Right lung (tissue), 10 donors: ENCODE data around the gene PDE3A. TPM values are rescaled to one million over a fixed set of nuclear protein-coding genes. Genes with fewer than 3 reads are reported as not detected.
"Not testable (repeated sequence)": the region's sequence is repeated elsewhere in the genome, so short reads cannot be mapped to it uniquely, and the experiment has no call there.

ENCODE experiments used
- DNase-seq, 2 donors: peaks; one replicate each; pipeline ENCODE4 v3.0.0-alpha.2; 2013
- long read RNA-seq, 8 donors: transcript quantifications; one replicate each; lab custom pipeline, GENCODE V29; 2026
- polyA plus RNA-seq, 5 donors: library from polyadenylated mRNA; unstranded; fragments of 120-200 nt; gene quantifications; one replicate each; pipeline versions ENCODE4 v1.2.1 to v1.2.3, GENCODE V29; 2013; ENCODE audit warnings: inconsistent platforms in 1 of 5, low replicate concordance in 1 of 5; ENCODE audit not compliant: insufficient read length in 5 of 5, insufficient read depth in 1 of 5

PDE3A gene
- polyA plus RNA-seq, result 1 to 10 TPM; 4.5 to 9.2 (median 7.3) TPM
- long read RNA-seq, donor 1, full-length matches to known transcripts, result 2 of 2 reads
- long read RNA-seq, donor 1, partial matches to known transcripts, result 0 of 2 reads
- long read RNA-seq, donor 1, other reads (novel, unspliced or antisense), result 0 of 2 reads
- long read RNA-seq, donor 2, partial matches to known transcripts, result 0 of 1 reads
- long read RNA-seq, donor 2, other reads (novel, unspliced or antisense), result 0 of 1 reads
- long read RNA-seq, donor 3, result 0 reads
- long read RNA-seq, donor 4, result 0 reads
- long read RNA-seq, donor 5, result 0 reads
- long read RNA-seq, donor 6, result 0 reads
- long read RNA-seq, donor 7, full-length matches to known transcripts, result 1 of 1 reads
- long read RNA-seq, donor 7, partial matches to known transcripts, result 0 of 1 reads
- long read RNA-seq, donor 7, other reads (novel, unspliced or antisense), result 0 of 1 reads
- long read RNA-seq, donor 8, result 0 reads

DNA sequence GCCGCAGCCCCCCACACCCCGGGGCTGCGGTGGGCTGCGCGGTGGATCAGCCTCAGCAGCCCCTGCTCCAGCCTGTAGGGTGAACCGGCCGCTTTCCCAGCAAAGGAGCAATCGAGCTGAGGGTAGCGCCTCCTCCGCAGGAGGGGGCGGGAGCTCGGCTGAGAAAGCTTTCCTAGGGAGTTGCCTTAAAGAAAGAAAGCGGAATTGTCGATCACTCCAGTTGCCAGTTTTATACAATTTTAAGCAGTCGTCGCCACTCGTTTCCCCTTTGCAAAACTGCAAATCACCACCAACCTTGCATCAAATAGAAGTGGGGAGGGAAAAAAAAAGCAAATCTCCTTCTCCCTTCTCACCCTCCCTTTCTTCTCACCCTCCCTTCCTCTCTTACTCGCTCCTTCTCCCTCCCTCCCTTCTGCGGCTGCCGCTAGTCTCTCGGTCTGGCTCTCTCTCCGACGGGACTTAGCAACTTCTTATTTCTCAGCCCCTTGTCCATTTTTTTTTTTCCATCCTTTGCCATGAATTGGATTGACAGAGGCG lies at the start of gene PDE3A:
Gene PDE3A (plus strand): TSS at position 424 of the 537 bp plus-strand sequence. CDS start 748 bp downstream, outside the sequence.
- DNase-seq, result peak; percentile 72 to 75

DNA sequence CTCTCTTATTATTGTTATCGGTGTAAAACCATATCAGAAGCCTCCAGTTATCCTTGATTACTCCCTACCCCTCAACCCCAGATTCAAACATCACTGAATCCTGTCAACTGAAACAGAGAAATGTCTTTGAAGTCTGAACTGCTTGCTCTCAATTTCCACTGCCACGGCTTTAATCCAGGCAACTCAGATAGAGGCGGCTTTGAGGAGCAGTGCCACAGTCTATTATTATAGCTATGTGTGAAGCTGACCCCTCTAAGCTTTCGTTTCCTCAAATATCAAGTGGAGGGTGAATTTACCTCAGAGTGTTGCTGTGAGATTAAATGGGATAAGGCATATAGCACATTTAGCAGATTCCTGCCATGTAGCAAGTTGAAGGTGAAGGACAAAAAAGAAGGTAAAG lies 49.0 kb upstream of the PDE3A start:
- no peak for DNase-seq

DNA sequence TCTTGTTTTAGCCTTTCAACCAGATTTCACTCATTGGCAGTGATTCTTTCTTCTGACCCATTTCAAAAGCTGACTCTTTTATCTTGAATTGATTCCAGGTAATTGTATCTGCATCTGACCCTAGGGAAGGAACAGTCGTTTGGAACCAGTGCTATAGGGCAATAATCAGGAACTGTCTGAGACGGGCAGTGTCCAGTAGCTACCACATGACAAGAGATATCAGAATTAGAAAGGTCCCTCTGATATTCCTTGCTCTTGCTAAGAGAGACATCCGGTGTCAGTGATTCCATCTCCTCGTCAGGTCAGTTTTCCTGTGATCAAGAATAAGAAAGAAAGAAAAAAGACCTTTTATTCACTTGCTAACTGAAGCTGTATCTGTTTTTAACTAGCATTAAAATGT lies 47.8 kb upstream of the PDE3A start:
- no peak for DNase-seq

DNA sequence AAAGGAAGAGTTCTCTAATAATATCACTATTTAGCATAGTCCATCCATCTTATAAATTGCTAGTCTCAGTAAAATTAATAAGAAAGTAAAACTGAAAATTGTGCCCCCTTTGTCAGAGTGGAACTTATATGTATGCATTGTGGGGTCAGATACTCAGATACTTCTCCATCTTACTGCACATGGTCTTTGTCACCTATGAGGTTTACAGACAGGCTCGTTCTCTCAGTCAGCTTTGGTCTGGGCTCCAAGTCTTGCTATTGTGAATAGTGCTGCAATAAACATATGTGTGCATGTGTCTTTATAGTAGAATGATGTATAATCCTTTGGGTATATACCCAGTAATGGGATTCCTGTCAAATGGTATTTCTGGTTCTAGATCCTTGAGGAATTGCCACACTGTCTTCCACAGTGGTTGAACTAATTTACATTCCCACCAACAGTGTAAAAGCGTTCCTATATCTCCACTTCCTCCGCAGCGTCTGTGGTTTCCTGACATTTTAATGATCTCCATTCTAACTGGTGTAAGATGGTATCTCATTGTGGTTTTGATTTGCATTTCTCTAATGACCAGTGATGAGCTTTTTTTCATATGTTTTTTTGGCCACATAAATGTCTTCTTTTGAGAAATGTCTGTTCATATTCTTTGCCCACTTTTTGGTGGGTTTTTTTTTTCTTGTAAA lies 37.4 kb upstream of the PDE3A start:
- not testable (repeated sequence) for DNase-seq

DNA sequence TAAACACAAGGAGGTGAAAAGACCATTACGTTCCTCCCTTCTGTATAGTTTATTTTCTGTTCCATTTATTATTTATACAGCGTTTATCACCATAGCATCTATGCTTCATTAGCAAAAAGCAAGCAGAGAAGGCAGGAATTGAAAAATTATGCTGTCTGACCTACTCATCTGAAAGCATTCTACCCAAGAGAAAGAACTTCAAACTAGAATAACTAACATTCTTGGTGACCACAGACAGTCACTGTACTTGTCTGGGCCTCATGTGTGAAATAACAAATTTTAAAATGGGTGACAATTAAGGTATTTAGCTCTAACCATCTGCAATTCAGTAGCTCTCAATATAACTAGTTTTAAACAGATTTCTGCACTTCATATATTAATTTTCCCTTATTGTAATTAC lies 29.3 kb upstream of the PDE3A start:
- DNase-seq, result no peak

DNA sequence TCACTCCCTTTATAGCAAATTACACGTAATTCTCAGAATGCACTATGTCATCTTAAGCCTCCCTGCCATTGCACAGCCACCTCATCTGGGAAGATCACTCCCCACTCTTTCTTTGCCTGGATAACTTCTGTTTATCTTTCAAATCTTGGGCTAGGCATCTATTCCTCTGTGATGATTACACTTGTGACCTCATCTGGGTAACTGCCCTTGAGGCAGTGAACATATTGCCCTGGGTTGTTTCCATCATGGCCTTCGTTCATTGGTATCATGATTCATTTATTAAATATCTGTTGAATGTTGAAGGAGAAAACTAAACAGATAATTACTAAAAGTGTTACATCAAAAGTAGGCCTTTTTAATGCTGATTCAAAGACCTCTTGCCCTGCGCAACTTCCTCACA lies 26.2 kb upstream of the PDE3A start:
- DNase-seq, result no peak

DNA sequence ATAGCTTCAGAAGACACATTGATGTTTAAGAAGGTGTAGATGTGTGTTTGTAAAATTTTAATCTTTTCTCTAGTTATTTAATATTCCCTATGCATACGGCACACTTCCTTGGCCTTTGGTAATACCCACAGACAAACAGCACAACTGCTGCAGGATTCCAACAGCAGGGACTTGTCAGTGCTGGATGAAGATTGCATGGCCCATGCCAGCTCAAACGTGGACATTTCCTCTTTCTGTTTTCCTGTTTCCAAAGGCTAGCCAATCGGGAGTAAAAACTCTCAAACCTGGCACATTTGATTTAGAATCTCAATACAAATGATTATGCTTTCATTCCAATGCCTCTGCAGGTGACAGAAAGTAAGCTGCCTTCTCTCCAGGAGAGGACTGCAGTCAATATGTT lies 22.5 kb upstream of the PDE3A start:
- no peak for DNase-seq

DNA sequence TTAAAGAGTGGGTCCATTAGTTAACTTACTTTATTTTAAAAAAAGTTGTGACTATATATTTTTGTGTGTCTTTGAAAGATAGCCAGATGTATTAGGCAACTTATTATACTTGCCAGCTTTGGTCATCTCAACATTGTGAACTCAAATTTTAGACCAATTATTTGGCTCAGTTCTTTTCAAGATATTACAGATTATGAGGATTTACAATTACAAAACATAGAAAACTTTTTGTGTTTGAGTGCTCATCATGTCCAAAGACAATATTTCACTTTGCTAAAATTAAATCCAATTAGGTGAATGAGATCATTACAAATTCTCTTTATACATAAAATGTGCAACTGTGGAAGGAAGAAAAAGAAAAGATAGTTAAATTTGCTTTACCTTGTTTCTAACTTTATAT lies 18.3 kb upstream of the PDE3A start:
- no peak for DNase-seq

DNA sequence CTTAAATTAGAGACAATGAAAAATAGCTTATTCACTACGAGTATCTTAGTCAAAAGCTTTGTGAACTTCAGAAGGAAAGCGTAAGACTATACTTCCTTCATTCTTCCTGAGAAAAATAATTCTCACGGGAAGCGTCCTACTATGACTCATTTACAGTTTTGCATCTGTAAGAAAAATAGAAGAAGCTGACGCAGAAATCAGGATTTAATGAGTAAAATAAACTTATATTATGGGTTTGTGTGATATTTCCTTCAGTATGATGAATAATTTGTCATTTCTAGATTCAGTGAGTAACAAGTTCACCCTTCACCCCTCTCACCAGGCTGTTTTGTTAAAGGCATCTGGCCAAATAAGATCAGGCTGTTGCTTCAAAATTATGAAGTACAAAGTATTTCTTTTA lies 17.8 kb upstream of the PDE3A start:
- no peak for DNase-seq

DNA sequence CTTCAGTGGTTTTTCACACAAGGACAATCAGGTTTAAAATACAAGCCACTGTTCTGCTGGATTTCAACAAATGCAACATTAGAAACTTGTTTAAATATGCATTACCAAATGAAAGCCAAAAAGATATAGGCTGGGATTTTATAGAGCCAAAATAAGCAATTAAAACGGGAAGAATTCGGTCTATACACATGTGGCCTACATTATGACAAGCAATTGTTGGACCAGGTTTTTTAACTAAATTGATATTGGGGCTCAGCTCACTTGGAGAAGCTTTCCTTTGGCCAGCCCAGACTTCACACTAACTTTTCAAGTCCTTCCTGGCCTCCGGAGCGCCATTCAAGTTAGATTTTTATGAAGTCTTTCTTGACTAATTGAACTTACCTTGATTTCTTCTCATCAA lies 16.9 kb upstream of the PDE3A start:
- DNase-seq, result no peak

DNA sequence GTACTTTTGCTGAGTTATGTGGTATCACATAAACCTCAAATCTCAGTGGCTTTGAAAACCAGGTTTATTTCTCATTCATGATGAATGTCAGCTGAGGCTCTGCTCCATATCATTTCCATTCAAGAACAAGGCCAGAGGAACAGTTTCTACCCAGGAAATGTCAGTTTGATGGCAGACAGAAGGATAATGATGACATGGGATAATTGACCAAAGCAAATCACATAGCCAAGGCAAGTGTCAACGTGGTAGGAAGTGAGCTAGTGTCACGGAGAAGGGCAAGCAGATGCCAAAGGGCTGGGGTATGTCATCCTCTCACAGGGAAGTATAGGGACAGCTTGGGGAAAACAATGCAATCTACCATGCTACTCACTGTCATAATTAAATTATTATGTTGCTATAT lies 12.3 kb upstream of the PDE3A start:
- DNase-seq, result no peak

DNA sequence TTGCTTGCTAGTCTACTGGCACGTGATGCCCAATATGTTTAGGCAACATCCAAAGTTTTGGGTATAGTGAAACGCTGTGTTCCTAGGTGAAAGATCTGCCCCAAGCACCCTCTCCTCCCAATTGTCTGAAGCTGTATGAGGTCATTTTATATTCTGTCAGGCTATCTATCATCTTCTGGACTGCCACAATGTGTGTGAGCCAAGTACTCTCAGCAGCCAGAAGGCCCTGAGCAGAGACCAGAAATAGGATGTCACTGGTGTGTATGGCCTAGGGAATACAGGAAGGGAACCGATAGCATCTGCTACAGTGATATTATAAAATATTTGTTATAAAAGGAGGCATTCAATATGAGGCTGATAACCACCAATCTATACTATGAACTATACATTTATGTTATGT lies 7.9 kb upstream of the PDE3A start:
- no peak for DNase-seq

DNA sequence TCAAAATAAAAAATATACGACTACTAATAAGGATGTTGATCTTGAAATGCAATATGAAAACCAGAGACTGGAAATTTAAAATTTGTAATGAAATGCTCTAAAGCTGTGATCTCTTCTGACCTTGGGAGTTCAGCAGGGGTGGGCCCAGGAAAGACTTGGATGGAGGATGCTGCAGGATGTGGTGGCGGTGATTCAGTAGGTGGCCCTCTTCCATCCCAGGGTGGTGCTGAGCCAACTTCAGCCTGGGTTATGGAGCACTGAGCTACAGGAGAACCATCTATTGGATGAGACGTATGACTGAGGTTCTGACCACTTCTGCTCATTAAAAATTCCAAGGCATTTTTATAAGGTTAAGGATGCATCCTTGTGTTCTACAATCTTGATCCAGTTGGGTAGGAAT lies 6.9 kb upstream of the PDE3A start:
- DNase-seq, result no peak

DNA sequence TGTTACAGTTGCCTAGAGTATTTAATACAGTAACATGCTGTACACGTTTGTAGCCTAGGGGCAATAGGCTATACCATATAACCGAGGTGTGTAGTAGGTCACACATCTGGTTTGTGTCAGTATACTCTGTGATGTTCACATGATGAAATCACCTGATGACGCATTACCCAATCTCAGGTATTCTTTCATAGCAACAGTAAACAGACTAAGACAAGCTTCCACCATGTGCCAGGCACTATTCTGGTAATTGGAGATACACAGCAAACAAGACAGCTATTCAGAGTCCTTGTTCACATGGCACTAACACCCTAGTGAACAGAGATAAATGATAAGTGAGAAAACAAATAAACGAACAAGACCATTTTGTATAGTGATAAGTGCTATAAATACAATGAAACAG lies 3.8 kb upstream of the PDE3A start:
- no peak for DNase-seq

DNA sequence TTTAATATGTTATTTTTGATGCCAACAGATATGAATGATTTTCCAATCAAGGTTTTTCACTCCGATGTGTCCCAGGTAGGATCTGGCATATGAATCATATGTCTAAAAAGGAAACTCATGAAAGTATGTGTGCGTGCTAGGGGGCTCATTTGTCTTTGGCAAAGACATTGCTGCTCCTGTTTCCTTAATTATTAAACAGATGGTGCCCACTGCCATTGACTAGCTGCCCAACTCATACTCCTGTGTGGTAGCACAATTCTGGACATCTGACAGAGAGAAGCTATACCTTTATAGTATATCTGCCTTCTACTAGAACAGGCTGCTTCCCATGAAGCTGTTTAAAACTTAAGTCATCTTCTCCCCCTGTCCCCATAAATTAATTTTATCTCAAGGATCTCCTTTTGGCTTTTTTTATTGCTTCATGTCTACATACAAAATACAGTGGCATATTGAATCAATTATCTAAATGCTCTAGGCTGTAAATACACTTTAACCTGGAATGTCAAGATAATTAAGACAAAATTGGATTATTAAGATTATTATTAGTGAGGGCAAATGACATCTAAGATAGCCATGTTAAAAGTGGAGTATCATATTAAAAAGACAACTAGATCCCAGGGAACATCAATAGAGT lies 1.4 kb upstream of the PDE3A start:
- DNase-seq, result no peak

DNA sequence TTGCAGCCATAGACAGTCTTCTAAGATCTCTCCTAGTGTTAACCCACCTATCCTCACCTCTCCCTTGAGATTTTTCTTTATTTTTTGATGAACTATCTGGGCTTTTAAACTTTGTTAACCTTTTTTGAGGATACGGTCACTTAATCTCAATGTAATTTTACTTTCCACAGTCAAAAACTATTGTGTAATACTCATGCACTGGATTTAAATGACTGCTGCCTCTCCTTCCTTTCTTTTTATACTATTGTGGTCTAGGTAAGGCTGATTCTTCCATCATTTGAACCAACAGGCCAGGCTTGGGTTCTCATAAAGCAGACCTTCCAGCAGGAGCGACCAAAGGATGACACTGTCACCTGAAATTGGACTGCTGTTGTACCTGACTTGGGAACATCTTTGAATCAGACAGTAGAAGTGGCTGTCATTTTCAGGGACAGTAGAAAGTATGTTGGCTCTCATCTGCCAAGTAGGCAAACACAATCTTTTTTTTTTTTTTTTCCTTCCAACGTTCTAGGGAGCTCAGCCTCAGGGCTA lies 689 bp upstream of the PDE3A start:
- no peak for DNase-seq

DNA sequence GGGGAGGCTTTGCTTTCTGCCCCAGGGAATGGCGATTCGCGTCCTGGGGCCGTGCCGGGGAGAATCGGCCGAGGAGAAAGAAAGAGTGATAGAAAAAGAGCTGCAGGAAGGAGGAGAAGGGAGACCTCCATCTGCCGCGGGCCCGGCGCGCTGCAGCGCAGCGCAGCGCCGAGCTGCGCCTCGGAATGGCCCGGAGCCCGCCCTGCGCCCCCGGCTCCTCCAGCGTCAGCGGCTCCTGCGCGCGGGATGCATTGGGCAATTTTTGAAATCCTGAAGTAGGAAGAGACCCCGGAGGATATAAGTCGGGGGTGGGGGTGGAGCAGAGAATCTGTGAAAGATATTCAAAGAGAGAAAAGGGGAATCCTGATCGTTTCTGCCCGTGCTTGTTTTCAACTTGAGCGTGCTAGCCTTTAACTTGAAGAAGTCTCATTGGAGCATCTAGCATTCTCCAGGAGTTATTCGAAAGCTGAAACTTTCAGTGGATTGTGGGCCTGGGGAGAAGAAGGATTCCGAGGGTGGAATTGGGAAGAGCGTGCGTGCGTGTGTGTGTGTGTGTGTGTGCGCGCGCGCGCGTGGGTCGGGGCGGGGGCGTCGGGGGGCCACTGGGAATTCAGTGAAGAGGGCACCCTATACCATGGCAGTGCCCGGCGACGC lies 441 bp downstream of the PDE3A start:
- peak; percentile 52 to 63 for DNase-seq

DNA sequence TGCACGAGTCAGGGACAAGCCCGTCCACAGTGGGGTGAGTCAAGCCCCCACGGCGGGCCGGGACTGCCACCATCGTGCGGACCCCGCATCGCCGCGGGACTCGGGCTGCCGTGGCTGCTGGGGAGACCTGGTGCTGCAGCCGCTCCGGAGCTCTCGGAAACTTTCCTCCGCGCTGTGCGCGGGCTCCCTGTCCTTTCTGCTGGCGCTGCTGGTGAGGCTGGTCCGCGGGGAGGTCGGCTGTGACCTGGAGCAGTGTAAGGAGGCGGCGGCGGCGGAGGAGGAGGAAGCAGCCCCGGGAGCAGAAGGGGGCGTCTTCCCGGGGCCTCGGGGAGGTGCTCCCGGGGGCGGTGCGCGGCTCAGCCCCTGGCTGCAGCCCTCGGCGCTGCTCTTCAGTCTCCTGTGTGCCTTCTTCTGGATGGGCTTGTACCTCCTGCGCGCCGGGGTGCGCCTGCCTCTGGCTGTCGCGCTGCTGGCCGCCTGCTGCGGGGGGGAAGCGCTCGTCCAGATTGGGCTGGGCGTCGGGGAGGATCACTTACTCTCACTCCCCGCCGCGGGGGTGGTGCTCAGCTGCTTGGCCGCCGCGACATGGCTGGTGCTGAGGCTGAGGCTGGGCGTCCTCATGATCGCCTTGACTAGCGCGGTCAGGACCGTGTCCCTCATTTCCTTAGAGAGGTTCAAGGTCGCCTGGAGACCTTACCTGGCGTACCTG lies 1.1 kb downstream of the PDE3A start:
- peak; percentile 63 to 66 for DNase-seq

DNA sequence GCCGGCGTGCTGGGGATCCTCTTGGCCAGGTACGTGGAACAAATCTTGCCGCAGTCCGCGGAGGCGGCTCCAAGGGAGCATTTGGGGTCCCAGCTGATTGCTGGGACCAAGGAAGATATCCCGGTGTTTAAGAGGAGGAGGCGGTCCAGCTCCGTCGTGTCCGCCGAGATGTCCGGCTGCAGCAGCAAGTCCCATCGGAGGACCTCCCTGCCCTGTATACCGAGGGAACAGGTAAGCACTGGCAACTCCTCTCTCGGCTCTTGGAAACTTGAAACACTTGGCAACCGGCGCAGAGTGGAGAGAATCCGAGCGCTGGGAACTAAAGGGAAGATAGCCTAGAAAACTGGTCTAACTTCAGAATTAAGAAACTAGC lies 1.7 kb downstream of the PDE3A start:
- DNase-seq, result peak; percentile 23 to 26

DNA sequence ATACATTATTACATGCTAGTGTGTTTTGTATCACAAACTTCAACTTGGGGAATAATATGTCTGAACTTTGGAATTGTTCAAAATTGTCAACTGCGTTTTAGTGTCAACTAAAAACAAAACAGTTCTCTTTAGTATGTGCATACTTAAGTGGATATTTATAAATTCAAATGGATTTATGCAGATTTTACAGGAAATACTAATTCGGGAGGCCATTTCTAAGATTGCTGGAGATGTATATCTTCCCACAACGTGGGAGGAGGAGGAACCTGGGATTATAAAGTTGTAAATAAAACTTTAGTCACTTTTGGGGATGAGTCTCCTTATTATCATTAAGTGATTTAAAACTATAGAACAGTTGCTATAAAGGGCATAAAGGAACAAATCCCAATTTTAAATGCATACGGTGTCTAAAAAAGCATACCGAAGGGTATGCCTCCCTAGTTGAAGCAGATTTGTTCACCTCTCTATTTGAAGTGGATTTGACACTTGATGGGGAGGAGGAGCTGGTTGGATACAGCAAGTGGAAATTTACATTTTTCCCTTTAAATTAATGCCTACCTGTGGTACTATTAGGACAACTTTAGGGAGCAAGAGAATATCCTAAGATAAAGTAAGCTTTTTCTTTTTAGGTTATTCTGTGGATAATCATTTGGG lies 2.7 kb downstream of the PDE3A start:
- DNase-seq, result no peak
